NCI-H1436 (cell line): Measurements from ENCODE around the gene OR8S1.

Experiments used
- DNase-seq: peaks from one replicate; lab custom pipeline; 2025; lab: John Stamatoyannopoulos, UW

The OR8S1 gene

GRCh38 chr12:48556631-48557030 lies 31.2 kb downstream of the OR8S1 start:
- DNase-seq: no peak

GRCh38 chr12:48557919-48558318 lies 32.5 kb downstream of the OR8S1 start:
- DNase-seq: no peak

- DNase-seq: no peak
Measured at GRCh38 chr12:48567731-48568130, 42.3 kb downstream of the OR8S1 start.

- no peak for DNase-seq
Measured at GRCh38 chr12:48569946-48570345, 44.5 kb downstream of the OR8S1 start, which contains the start of gene LALBA. TSS of gene LALBA (minus strand) at chr12:48570046. CDS start at chr12:48570020, 26 bp downstream.

- DNase-seq: no peak
Measured at GRCh38 chr12:48572326-48572725, 46.9 kb downstream of the OR8S1 start.
